Lower lobe of right lung (tissue), 2 donors: ENCODE data around the gene KDM6A. TPM values are rescaled to one million over a fixed set of nuclear protein-coding genes. Genes with fewer than 3 reads are reported as not detected.
"Not testable (repeated sequence)": the region's sequence is repeated elsewhere in the genome, so short reads cannot be mapped to it uniquely, and the experiment has no call there.

Source experiments
- ATAC-seq, 2 donors: fragments of 200-7000 bp; cut with Tn5 transposase; one replicate each; pipeline ENCODE4 v1.9.1; 2020 to 2022; ENCODE audit warnings: mild to moderate bottlenecking in 2 of 2, moderate library complexity in 2 of 2
- DNase-seq: peaks from one replicate; pipeline ENCODE4 v3.0.0-alpha.2; 2020
- H3K27ac ChIP-seq: fragments of 200-600 bp; one replicate; pipeline ENCODE4 v1.8.0; 2022
- H3K27me3 ChIP-seq: fragments of 200-600 bp; one replicate; pipeline ENCODE4 v1.8.0; 2022; ENCODE audit warnings: low read depth
- H3K36me3 ChIP-seq: fragments of 200-600 bp; one replicate; pipeline ENCODE4 v1.8.0; 2022; ENCODE audit warnings: mild to moderate bottlenecking
- H3K4me1 ChIP-seq: fragments of 200-600 bp; one replicate; pipeline ENCODE4 v1.8.0; 2022
- H3K4me3 ChIP-seq: fragments of 200-600 bp; one replicate; pipeline ENCODE4 v1.8.0; 2022; ENCODE audit warnings: mild to moderate bottlenecking
- H3K9me3 ChIP-seq: fragments of 200-600 bp; one replicate; pipeline ENCODE4 v1.8.0; 2022
- CTCF ChIP-seq: fragments of 200-600 bp; IDR thresholded peaks from one replicate; pipeline ENCODE4 v1.8.0; 2022; ENCODE audit warnings: antibody characterized with exemption, mild to moderate bottlenecking
- intact Hi-C: fragments of 100-400 bp; cut with DNase I; formaldehyde crosslinking; loops from one replicate; pipeline ENCODE4 v1.11.0; 2022
- total RNA-seq: library from RNA; stranded (reverse); fragmentation: NEBNext Ultra II Directional; extraction: Animal tissue kit (Norgen Biotek cat#: 25700); gene quantifications from one replicate; pipeline ENCODE4 v1.2.1, GENCODE V29; 2021
- donor health status: DM: no; HTN: yes; CAD: no; lungs with severe emphysema.

Gene KDM6A
- total RNA-seq, 1 donor from 2014 or later: 27.0 TPM

- DNase-seq (no peak), ATAC-seq (no peak)
- H3K27ac ChIP-seq: no peak overlapping the region
- no peak overlapping the region for H3K4me3 ChIP-seq
- H3K36me3 ChIP-seq: no peaks in the 10 kb centered on the region
- no peaks in the 10 kb centered on the region for H3K27me3 ChIP-seq
- H3K9me3 ChIP-seq: no peaks in the 10 kb centered on the region
- no peak for TF ChIP-seq CTCF
- no peaks in the 10 kb centered on the region for H3K4me1 ChIP-seq
- intact Hi-C loops: no loop called here
Observed at GRCh38 chrX:44878780-44879179, 5.8 kb downstream of the KDM6A start.

- Histone ChIP-seq H3K9me3 (no peaks in the 10 kb centered on the region), H3K4me1 (no peaks in the 10 kb centered on the region), H3K4me3 (no peak overlapping the region), H3K27me3 (no peaks in the 10 kb centered on the region), H3K36me3 (no peaks in the 10 kb centered on the region), H3K27ac (no peak overlapping the region)
- intact Hi-C loops: no loop called here
- no peak for TF ChIP-seq CTCF
- no peak for DNase-seq
- ATAC-seq: no peak
Observed at GRCh38 chrX:44881549-44881948, 8.6 kb downstream of the KDM6A start.

GRCh38 chrX:44882635-44883034, 9.6 kb downstream of the KDM6A start:
- no peak for TF ChIP-seq CTCF
- H3K36me3 ChIP-seq: no peaks in the 10 kb centered on the region
- no peaks in the 10 kb centered on the region for H3K27me3 ChIP-seq
- no peak for ATAC-seq
- intact Hi-C loops: no loop called here
- no peaks in the 10 kb centered on the region for H3K4me1 ChIP-seq
- no peaks in the 10 kb centered on the region for H3K9me3 ChIP-seq
- no peak for DNase-seq
- no peak overlapping the region for H3K27ac ChIP-seq
- no peak overlapping the region for H3K4me3 ChIP-seq

GRCh38 chrX:44884944-44885343, 12.0 kb downstream of the KDM6A start:
- no peaks in the 10 kb centered on the region for H3K9me3 ChIP-seq
- H3K4me3 ChIP-seq: no peak overlapping the region
- intact Hi-C loops: no loop called here
- DNase-seq: no peak
- H3K27ac ChIP-seq: no peak overlapping the region
- ATAC-seq: peak in 1 of 2 donors; percentile 29
- H3K4me1 ChIP-seq: no peaks in the 10 kb centered on the region
- H3K36me3 ChIP-seq: no peaks in the 10 kb centered on the region
- no peak for TF ChIP-seq CTCF
- no peaks in the 10 kb centered on the region for H3K27me3 ChIP-seq

GRCh38 chrX:44889824-44890223, 16.8 kb downstream of the KDM6A start:
- Histone ChIP-seq H3K4me3 (no peak overlapping the region), H3K27ac (no peak overlapping the region), H3K27me3 (no peaks in the 10 kb centered on the region), H3K9me3 (no peaks in the 10 kb centered on the region), H3K36me3 (no peaks in the 10 kb centered on the region), H3K4me1 (no peaks in the 10 kb centered on the region)
- DNase-seq (no peak), ATAC-seq (peak in 1 of 2 donors; percentile 58)
- TF ChIP-seq CTCF: no peak
- intact Hi-C loops: no loop called here

- no peaks in the 10 kb centered on the region for H3K9me3 ChIP-seq
- H3K27ac ChIP-seq: no peak overlapping the region
- H3K4me1 ChIP-seq: no peaks in the 10 kb centered on the region
- no peak for TF ChIP-seq CTCF
- H3K36me3 ChIP-seq: no peaks in the 10 kb centered on the region
- H3K27me3 ChIP-seq: no peaks in the 10 kb centered on the region
- DNase-seq: no peak
- no peak overlapping the region for H3K4me3 ChIP-seq
- ATAC-seq: no peak
- intact Hi-C loops: no loop called here
Observed at GRCh38 chrX:44890247-44890646, 17.3 kb downstream of the KDM6A start.

GRCh38 chrX:44890687-44891086, 17.7 kb downstream of the KDM6A start:
- H3K36me3 ChIP-seq, H3K9me3 ChIP-seq, H3K4me1 ChIP-seq, H3K27me3 ChIP-seq, DNase-seq, H3K27ac ChIP-seq, intact Hi-C loops, ATAC-seq, H3K4me3 ChIP-seq: not testable (repeated sequence)
